ENCODE measurements around the gene PLEKHA8. TPM values are rescaled to one million over a fixed set of nuclear protein-coding genes. Genes with fewer than 3 reads are reported as not detected.
A peak's percentile ranks its signal among the peaks of the same experiment; 100 is the strongest.

Gene PLEKHA8
- total RNA-seq, 1 donor from 2014 or later: 62.1 TPM

DNA sequence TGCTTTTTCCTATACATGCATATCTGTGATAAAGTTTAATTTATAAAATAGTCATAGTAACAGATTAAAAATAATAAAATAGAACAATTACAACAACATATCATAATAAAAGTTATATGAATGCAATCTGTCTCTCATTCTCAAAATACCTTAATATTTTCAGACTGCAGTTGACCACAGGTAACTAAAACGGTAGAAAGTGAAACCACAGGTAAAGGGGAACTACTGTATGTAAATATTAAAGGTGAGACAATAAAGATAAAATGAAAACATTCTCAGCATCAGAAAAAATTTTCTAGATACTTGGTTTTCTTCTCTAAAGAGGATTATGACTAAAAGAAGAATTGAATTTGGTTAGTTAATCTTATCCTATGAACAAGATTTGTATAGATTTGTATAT is 7.7 kb upstream of the PLEKHA8 start:
- Mint-ChIP-seq H3K9me3 (ENCODE audit: low read depth) (no peaks in the 10 kb centered on the region), H3K4me3 (ENCODE audit: low read depth) (no peak overlapping the region), H3K27ac (no peak overlapping the region), H3K36me3 (ENCODE audit: insufficient read depth) (peaks cover 7% of the 10 kb centered on the region), H3K27me3 (no peaks in the 10 kb centered on the region), H3K4me1 (ENCODE audit: low read depth) (peaks cover 8% of the 10 kb centered on the region)
- no peak for TF ChIP-seq CTCF (IDR thresholded peaks at IDR 0.05; ENCODE audit: unreplicated experiment)
- DNase-seq (ENCODE audit: low spot score, unreplicated experiment): no peak

- no peak overlapping the region for H3K27ac Mint-ChIP-seq
- no peak overlapping the region for H3K4me3 Mint-ChIP-seq (ENCODE audit: low read depth)
- H3K4me1 Mint-ChIP-seq (ENCODE audit: low read depth): peaks cover 20% of the 10 kb centered on the region
Observed at GRCh38 chr7:30022991-30023390, 5.2 kb upstream of the PLEKHA8 start.

DNA sequence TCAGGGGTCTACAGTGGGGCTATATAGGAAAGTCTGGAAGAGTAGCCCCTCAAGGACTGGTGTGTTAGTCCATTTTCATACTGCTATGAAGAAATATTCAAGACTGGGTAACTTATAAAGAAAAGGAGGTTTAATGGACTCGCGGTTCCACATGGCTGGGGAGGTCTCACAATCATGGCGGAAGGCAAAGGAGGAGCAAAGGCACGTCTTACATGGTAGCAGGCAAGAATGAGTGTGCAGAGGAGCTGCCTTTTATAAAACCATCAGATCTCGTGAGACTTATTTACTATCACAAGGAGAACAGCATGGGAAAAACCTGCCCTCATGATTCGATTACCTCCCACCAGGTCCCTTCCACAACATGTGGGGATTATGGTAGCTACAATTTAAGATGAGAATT is 4.7 kb upstream of the PLEKHA8 start:
- Mint-ChIP-seq H3K9me3 (ENCODE audit: low read depth) (no peaks in the 10 kb centered on the region), H3K36me3 (ENCODE audit: insufficient read depth) (peaks cover 3% of the 10 kb centered on the region), H3K4me3 (ENCODE audit: low read depth) (no peak overlapping the region), H3K27me3 (no peaks in the 10 kb centered on the region), H3K4me1 (ENCODE audit: low read depth) (peaks cover 20% of the 10 kb centered on the region), H3K27ac (no peak overlapping the region)
- DNase-seq (ENCODE audit: low spot score, unreplicated experiment): no peak
- no peak for TF ChIP-seq CTCF (IDR thresholded peaks at IDR 0.05; ENCODE audit: unreplicated experiment)

More at GRCh38 chr7:30022991-30023390, 5.2 kb upstream of the PLEKHA8 start:
- Mint-ChIP-seq H3K9me3 (ENCODE audit: low read depth) (no peaks in the 10 kb centered on the region), H3K36me3 (ENCODE audit: insufficient read depth) (peaks cover 4% of the 10 kb centered on the region), H3K27me3 (no peaks in the 10 kb centered on the region)
- TF ChIP-seq CTCF (IDR thresholded peaks at IDR 0.05; ENCODE audit: unreplicated experiment): no peak
- no peak for DNase-seq (ENCODE audit: low spot score, unreplicated experiment)

- H3K27me3 Mint-ChIP-seq: no peaks in the 10 kb centered on the region
Observed at GRCh38 chr7:30026229-30027064, 1.8 kb upstream of the PLEKHA8 start, which contains the start of gene FKBP14. TSS of gene FKBP14 (minus strand) at chr7:30026702. CDS start at chr7:30026508, 194 bp downstream.

DNA sequence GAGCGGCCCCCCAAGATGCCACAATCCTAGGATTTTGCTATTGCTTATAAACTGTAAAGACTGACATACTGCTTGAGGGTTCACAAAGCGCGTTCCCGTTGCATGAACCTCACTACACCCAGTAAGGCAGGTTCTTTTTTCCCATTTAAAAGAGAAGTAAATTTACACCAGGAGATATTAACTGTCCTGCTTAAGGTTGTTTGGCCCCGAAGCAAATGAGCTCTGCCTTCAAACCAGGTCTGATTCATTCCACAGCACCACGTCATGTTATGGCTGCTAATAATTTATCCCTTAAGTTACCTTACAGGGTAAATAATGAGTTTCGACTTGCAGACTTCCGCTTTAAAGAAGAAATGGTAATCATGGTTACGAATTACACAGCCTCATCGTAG is 1.2 kb upstream of the PLEKHA8 start:
- H3K9me3 Mint-ChIP-seq (ENCODE audit: low read depth): no peaks in the 10 kb centered on the region
- DNase-seq (ENCODE audit: low spot score, unreplicated experiment): no peak

More at GRCh38 chr7:30026229-30027064, 1.8 kb upstream of the PLEKHA8 start, which contains the start of gene FKBP14:
- peak; percentile 87 for DNase-seq (ENCODE audit: low spot score, unreplicated experiment)
- Mint-ChIP-seq H3K4me1 (ENCODE audit: low read depth) (peaks cover 20% of the 10 kb centered on the region), H3K9me3 (ENCODE audit: low read depth) (no peaks in the 10 kb centered on the region), H3K4me3 (ENCODE audit: low read depth) (no peak within 1 kb of the TSS), H3K36me3 (ENCODE audit: insufficient read depth) (peaks cover 2% of the 10 kb centered on the region), H3K27ac (peak within 1 kb of the TSS; percentile 96)
- TF ChIP-seq CTCF (IDR thresholded peaks at IDR 0.05; ENCODE audit: unreplicated experiment): no peak

More for the DNA sequence above, 1.2 kb upstream of the PLEKHA8 start:
- H3K27me3 Mint-ChIP-seq: no peaks in the 10 kb centered on the region
- no peak for TF ChIP-seq CTCF (IDR thresholded peaks at IDR 0.05; ENCODE audit: unreplicated experiment)
- peaks cover 1% of the 10 kb centered on the region for H3K36me3 Mint-ChIP-seq (ENCODE audit: insufficient read depth)
- no peak overlapping the region for H3K4me3 Mint-ChIP-seq (ENCODE audit: low read depth)
- peaks cover 20% of the 10 kb centered on the region for H3K4me1 Mint-ChIP-seq (ENCODE audit: low read depth)
- peak overlapping the region; percentile 96 for H3K27ac Mint-ChIP-seq
